ENCODE results near the gene KLHL29.

DNA sequence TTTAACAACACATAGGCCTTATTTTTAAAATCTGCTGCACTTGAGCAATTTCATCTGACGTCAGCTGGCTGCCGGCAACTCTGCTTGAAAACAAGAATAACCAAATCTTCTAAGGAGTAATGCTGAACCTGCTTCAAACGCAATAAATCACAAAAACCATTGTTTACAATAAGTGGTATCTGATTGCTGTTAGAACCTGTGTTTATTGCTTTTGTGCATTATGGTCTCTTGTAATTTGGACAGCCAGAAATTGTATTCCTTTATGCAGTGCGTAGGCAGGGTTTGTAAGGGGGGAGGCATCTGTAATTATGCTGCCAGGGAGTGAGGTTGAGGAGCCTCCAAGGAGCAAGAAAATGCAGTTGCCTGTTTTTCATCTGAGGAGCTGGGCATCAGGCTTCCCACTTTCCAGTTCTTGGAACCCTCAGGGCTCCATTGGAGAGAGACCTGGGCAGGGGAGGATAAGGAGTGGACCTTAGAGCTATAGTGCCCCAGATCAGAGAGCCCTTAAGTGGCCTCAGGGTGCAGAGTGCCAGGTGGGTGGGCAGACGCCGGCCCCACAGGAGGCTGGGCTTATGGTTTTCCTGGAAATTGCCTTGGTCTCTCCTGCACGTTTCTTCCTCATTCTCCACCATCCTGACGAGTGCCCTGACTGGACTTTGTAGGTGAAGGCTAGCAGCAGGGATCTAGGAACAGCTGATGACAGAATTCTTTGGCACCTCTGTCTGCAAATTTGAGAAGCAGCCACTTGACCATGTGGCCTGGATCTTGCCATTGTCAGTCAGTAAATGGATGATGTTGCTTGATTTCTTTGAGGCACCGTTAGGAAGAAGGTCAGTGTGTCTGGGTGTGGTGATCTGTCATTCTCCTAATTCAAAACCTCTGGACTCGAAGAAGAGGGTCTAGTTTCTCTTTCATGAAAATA lies 129.2 kb downstream of the KLHL29 start:
- TF ChIP-seq, protein P1, sequence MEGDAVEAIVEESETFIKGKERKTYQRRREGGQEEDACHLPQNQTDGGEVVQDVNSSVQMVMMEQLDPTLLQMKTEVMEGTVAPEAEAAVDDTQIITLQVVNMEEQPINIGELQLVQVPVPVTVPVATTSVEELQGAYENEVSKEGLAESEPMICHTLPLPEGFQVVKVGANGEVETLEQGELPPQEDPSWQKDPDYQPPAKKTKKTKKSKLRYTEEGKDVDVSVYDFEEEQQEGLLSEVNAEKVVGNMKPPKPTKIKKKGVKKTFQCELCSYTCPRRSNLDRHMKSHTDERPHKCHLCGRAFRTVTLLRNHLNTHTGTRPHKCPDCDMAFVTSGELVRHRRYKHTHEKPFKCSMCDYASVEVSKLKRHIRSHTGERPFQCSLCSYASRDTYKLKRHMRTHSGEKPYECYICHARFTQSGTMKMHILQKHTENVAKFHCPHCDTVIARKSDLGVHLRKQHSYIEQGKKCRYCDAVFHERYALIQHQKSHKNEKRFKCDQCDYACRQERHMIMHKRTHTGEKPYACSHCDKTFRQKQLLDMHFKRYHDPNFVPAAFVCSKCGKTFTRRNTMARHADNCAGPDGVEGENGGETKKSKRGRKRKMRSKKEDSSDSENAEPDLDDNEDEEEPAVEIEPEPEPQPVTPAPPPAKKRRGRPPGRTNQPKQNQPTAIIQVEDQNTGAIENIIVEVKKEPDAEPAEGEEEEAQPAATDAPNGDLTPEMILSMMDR (conservative IDR thresholded peaks at IDR 0.05; ENCODE audit: low read depth in 2 of 2): no peak
- no peak for TF ChIP-seq POLR2AphosphoS5 (IDR thresholded peaks at IDR 0.05; ENCODE audit: low read depth)
- no peak for TF ChIP-seq EZH2 (IDR thresholded peaks at IDR 0.05; ENCODE audit: low read depth, unreplicated experiment)
- TF ChIP-seq ZNF114 (CRISPR knock-in tag; IDR thresholded peaks at IDR 0.05): no peak
- TF ChIP-seq JUNB (IDR thresholded peaks at IDR 0.05; ENCODE audit: unreplicated experiment): no peak
- TF ChIP-seq, protein P2, sequence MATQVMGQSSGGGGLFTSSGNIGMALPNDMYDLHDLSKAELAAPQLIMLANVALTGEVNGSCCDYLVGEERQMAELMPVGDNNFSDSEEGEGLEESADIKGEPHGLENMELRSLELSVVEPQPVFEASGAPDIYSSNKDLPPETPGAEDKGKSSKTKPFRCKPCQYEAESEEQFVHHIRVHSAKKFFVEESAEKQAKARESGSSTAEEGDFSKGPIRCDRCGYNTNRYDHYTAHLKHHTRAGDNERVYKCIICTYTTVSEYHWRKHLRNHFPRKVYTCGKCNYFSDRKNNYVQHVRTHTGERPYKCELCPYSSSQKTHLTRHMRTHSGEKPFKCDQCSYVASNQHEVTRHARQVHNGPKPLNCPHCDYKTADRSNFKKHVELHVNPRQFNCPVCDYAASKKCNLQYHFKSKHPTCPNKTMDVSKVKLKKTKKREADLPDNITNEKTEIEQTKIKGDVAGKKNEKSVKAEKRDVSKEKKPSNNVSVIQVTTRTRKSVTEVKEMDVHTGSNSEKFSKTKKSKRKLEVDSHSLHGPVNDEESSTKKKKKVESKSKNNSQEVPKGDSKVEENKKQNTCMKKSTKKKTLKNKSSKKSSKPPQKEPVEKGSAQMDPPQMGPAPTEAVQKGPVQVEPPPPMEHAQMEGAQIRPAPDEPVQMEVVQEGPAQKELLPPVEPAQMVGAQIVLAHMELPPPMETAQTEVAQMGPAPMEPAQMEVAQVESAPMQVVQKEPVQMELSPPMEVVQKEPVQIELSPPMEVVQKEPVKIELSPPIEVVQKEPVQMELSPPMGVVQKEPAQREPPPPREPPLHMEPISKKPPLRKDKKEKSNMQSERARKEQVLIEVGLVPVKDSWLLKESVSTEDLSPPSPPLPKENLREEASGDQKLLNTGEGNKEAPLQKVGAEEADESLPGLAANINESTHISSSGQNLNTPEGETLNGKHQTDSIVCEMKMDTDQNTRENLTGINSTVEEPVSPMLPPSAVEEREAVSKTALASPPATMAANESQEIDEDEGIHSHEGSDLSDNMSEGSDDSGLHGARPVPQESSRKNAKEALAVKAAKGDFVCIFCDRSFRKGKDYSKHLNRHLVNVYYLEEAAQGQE (IDR thresholded peaks at IDR 0.05; ENCODE audit: unreplicated experiment): no peak
- no peak for TF ChIP-seq STAT1 (IDR thresholded peaks at IDR 0.05; ENCODE audit: unreplicated experiment)
- no peak for TF ChIP-seq CREB1 (CRISPR knock-in tag; IDR thresholded peaks at IDR 0.05; ENCODE audit: low read depth)
- TF ChIP-seq EZH2phosphoT487 (IDR thresholded peaks at IDR 0.05; ENCODE audit: unreplicated experiment): no peak
